HepG2 (cell line): Measurements from ENCODE around the gene HDDC3. TPM values are rescaled to one million over a fixed set of nuclear protein-coding genes. Genes with fewer than 3 reads are reported as not detected.

ENCODE experiments used
- KAT7 ChIP-seq: IDR thresholded peaks from 2 replicates; pipeline ENCODE4 v1.6.1; 2018; ENCODE audit warnings: borderline replicate concordance, missing compliant biosample characterization
- KDM3A ChIP-seq: IDR thresholded peaks from 2 replicates; pipeline ENCODE4 v1.6.1; 2018; ENCODE audit warnings: low read depth, missing compliant biosample characterization
- KLF15 ChIP-seq: sonication (generic); formaldehyde crosslinking; IDR thresholded peaks from 2 replicates; pipeline ENCODE4 v1.8.1; 2023; ENCODE audit warnings: borderline replicate concordance, mild to moderate bottlenecking, inconsistent platforms, missing genetic modification reagents, mixed read lengths
- NFYC ChIP-seq: IDR thresholded peaks from 2 replicates; pipeline ENCODE4 v1.6.1; 2016; ENCODE audit warnings: missing genetic modification reagents, missing compliant biosample characterization
- SCMH1 ChIP-seq: sonication (generic); formaldehyde crosslinking; IDR thresholded peaks from 2 replicates; pipeline ENCODE4 v1.9.0; 2021; ENCODE audit warnings: missing genetic modification reagents, mild to moderate bottlenecking, borderline replicate concordance
- SNRNP70 ChIP-seq: fragments of 200-400 bp; formaldehyde crosslinking; IDR thresholded peaks from 2 replicates; pipeline ENCODE4 v1.6.1; 2017; ENCODE audit warnings: mild to moderate bottlenecking, low read depth, low read length, moderate library complexity
- SRF ChIP-seq: IDR thresholded peaks from 2 replicates; pipeline ENCODE4 v1.6.1; 2011; ENCODE audit warnings: mild to moderate bottlenecking, low read depth, low read length, moderate library complexity
- TEAD2 ChIP-seq: sonication (generic); formaldehyde crosslinking; IDR thresholded peaks from 2 replicates; pipeline ENCODE4 v1.9.0; 2021; ENCODE audit warnings: missing genetic modification reagents
- ZNF432 ChIP-seq: sonication (generic); formaldehyde crosslinking; IDR thresholded peaks from 2 replicates; pipeline ENCODE4 v1.5.0; 2020; ENCODE audit warnings: missing genetic modification reagents, mild to moderate bottlenecking, borderline replicate concordance
- ZNF557 ChIP-seq: sonication (generic); formaldehyde crosslinking; IDR thresholded peaks from 2 replicates; pipeline ENCODE4 v1.4.0; 2020; ENCODE audit warnings: missing genetic modification reagents
- ZNF589 ChIP-seq: sonication (generic); formaldehyde crosslinking; conservative IDR thresholded peaks from 2 replicates; pipeline ENCODE4 v1.8.0; 2022; ENCODE audit warnings: mild to moderate bottlenecking, moderate library complexity, missing genetic modification reagents
- ZNF720 ChIP-seq: sonication (generic); formaldehyde crosslinking; IDR thresholded peaks from 2 replicates; pipeline ENCODE4 v1.4.0; 2020; ENCODE audit warnings: missing genetic modification reagents
- ZNF780A ChIP-seq: sonication (generic); formaldehyde crosslinking; IDR thresholded peaks from 2 replicates; pipeline ENCODE4 v1.8.0; 2022; ENCODE audit warnings: mild to moderate bottlenecking, missing genetic modification reagents, moderate library complexity
- ZNF839 ChIP-seq: sonication (generic); formaldehyde crosslinking; IDR thresholded peaks from 2 replicates; pipeline ENCODE4 v1.4.0; 2020; ENCODE audit warnings: missing genetic modification reagents, mild to moderate bottlenecking, borderline replicate concordance
- polyA plus RNA-seq, 8 experiments: library from polyadenylated mRNA; depleted of rRNA in 3 of 8; stranded (reverse) in 7 of 8; unstranded in 1 of 8; fragments of >200 nt; fragmentation: Illumina TruSeq in 4 of 8; extraction: Trizol in 4 of 8; gene quantifications; 2 replicates each; pipeline versions ENCODE4 v1.2.1 to v1.2.3, GENCODE V29; 2011 to 2016; ENCODE audit warnings: low read depth in 4 of 8, missing spikeins in 1 of 8, mixed read lengths in 1 of 8; ENCODE audit not compliant: insufficient read depth in 1 of 8
- total RNA-seq, 5 experiments: library from RNA; depleted of rRNA; stranded (reverse); fragments of >200 nt; fragmentation: Illumina TruSeq; extraction: Trizol; gene quantifications; 2 replicates each; pipeline ENCODE4 v1.2.3, GENCODE V29; 2016; ENCODE audit warnings: low read depth in 1 of 5
- TF ChIP-seq, protein P1 (sequence below): sonication (generic); formaldehyde crosslinking; IDR thresholded peaks from 2 replicates; pipeline ENCODE4 v1.4.0; 2020; ENCODE audit warnings: missing genetic modification reagents
- TF ChIP-seq, protein P2 (sequence below): sonication (generic); formaldehyde crosslinking; IDR thresholded peaks from 2 replicates; pipeline ENCODE4 v1.5.0; 2020; ENCODE audit warnings: mild to moderate bottlenecking, missing genetic modification reagents, borderline replicate concordance
- TF ChIP-seq, protein P3 (sequence below): sonication (generic); formaldehyde crosslinking; IDR thresholded peaks from 2 replicates; pipeline ENCODE4 v1.4.0; 2020; ENCODE audit warnings: missing genetic modification reagents

HDDC3 gene
- total and polyA plus RNA-seq, 2 of the 13 experiments (the other 11 are each of a cell fraction or from before 2014, with no cell fraction given): 18.7 to 28.3 TPM

DNA sequence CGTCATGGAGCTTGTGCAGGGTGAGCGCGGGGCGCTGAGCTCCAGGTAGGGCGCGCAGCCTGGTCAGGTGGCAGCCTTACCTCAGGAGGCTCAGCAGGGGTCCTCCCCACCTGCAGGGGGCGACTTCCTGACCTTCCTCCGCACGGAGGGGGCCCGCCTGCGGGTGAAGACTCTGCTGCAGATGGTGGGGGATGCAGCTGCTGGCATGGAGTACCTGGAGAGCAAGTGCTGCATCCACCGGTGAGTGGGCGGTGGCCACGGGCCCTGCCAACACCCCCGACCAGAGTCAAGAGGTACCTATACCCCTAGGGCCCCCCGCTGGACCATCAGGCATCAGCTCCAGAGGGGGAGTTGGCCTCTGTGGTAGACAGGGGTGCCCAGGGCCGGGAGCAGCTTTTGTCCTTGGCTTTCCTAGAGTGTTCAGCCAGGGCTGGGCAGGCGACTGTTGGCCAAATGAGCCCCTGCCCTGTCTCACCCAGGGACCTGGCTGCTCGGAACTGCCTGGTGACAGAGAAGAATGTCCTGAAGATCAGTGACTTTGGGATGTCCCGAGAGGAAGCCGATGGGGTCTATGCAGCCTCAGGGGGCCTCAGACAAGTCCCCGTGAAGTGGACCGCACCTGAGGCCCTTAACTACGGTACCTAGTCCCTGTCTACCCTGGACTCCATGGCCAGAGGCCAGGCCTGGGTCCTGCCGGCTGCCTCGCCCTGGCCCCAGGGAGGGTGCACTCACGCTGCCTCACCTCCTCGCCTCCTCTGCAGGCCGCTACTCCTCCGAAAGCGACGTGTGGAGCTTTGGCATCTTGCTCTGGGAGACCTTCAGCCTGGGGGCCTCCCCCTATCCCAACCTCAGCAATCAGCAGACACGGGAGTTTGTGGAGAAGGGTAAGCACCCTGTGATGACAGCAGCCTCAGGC lies 38.9 kb downstream of the HDDC3 start (continued):
- TF ChIP-seq KLF15 (CRISPR knock-in tag): no peak
- no peak for TF ChIP-seq ZNF720 (CRISPR knock-in tag)
- no peak for TF ChIP-seq SRF
- TF ChIP-seq KAT7 (CRISPR knock-in tag): 0 out of 2 replicates have a peak, but pooled peaks have one; percentile 45
- TF ChIP-seq, protein P1, sequence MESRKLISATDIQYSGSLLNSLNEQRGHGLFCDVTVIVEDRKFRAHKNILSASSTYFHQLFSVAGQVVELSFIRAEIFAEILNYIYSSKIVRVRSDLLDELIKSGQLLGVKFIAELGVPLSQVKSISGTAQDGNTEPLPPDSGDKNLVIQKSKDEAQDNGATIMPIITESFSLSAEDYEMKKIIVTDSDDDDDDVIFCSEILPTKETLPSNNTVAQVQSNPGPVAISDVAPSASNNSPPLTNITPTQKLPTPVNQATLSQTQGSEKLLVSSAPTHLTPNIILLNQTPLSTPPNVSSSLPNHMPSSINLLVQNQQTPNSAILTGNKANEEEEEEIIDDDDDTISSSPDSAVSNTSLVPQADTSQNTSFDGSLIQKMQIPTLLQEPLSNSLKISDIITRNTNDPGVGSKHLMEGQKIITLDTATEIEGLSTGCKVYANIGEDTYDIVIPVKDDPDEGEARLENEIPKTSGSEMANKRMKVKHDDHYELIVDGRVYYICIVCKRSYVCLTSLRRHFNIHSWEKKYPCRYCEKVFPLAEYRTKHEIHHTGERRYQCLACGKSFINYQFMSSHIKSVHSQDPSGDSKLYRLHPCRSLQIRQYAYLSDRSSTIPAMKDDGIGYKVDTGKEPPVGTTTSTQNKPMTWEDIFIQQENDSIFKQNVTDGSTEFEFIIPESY: peak; percentile 78
- TF ChIP-seq ZNF557 (CRISPR knock-in tag): no peak
- TF ChIP-seq, protein P2, sequence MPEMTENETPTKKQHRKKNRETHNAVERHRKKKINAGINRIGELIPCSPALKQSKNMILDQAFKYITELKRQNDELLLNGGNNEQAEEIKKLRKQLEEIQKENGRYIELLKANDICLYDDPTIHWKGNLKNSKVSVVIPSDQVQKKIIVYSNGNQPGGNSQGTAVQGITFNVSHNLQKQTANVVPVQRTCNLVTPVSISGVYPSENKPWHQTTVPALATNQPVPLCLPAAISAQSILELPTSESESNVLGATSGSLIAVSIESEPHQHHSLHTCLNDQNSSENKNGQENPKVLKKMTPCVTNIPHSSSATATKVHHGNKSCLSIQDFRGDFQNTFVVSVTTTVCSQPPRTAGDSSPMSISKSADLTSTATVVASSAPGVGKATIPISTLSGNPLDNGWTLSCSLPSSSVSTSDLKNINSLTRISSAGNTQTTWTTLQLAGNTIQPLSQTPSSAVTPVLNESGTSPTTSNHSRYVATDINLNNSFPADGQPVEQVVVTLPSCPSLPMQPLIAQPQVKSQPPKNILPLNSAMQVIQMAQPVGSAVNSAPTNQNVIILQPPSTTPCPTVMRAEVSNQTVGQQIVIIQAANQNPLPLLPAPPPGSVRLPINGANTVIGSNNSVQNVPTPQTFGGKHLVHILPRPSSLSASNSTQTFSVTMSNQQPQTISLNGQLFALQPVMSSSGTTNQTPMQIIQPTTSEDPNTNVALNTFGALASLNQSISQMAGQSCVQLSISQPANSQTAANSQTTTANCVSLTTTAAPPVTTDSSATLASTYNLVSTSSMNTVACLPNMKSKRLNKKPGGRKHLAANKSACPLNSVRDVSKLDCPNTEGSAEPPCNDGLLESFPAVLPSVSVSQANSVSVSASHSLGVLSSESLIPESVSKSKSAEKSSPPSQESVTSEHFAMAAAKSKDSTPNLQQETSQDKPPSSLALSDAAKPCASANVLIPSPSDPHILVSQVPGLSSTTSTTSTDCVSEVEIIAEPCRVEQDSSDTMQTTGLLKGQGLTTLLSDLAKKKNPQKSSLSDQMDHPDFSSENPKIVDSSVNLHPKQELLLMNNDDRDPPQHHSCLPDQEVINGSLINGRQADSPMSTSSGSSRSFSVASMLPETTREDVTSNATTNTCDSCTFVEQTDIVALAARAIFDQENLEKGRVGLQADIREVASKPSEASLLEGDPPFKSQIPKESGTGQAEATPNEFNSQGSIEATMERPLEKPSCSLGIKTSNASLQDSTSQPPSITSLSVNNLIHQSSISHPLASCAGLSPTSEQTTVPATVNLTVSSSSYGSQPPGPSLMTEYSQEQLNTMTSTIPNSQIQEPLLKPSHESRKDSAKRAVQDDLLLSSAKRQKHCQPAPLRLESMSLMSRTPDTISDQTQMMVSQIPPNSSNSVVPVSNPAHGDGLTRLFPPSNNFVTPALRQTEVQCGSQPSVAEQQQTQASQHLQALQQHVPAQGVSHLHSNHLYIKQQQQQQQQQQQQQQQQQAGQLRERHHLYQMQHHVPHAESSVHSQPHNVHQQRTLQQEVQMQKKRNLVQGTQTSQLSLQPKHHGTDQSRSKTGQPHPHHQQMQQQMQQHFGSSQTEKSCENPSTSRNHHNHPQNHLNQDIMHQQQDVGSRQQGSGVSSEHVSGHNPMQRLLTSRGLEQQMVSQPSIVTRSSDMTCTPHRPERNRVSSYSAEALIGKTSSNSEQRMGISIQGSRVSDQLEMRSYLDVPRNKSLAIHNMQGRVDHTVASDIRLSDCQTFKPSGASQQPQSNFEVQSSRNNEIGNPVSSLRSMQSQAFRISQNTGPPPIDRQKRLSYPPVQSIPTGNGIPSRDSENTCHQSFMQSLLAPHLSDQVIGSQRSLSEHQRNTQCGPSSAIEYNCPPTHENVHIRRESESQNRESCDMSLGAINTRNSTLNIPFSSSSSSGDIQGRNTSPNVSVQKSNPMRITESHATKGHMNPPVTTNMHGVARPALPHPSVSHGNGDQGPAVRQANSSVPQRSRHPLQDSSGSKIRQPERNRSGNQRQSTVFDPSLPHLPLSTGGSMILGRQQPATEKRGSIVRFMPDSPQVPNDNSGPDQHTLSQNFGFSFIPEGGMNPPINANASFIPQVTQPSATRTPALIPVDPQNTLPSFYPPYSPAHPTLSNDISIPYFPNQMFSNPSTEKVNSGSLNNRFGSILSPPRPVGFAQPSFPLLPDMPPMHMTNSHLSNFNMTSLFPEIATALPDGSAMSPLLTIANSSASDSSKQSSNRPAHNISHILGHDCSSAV (CRISPR knock-in tag): no peak
- TF ChIP-seq, protein P3, sequence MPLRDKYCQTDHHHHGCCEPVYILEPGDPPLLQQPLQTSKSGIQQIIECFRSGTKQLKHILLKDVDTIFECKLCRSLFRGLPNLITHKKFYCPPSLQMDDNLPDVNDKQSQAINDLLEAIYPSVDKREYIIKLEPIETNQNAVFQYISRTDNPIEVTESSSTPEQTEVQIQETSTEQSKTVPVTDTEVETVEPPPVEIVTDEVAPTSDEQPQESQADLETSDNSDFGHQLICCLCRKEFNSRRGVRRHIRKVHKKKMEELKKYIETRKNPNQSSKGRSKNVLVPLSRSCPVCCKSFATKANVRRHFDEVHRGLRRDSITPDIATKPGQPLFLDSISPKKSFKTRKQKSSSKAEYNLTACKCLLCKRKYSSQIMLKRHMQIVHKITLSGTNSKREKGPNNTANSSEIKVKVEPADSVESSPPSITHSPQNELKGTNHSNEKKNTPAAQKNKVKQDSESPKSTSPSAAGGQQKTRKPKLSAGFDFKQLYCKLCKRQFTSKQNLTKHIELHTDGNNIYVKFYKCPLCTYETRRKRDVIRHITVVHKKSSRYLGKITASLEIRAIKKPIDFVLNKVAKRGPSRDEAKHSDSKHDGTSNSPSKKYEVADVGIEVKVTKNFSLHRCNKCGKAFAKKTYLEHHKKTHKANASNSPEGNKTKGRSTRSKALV (CRISPR knock-in tag): no peak
- no peak for TF ChIP-seq TEAD2 (CRISPR knock-in tag)
- no peak for TF ChIP-seq ZNF432 (CRISPR knock-in tag)
- TF ChIP-seq ZNF839 (CRISPR knock-in tag): no peak
- TF ChIP-seq NFYC (CRISPR knock-in tag): no peak
- TF ChIP-seq SNRNP70: no peak
- no peak for TF ChIP-seq ZNF780A (CRISPR knock-in tag)
- TF ChIP-seq ZNF589: no peak
- no peak for TF ChIP-seq SCMH1
- TF ChIP-seq KDM3A: 0 out of 2 replicates have a peak, but pooled peaks have one; percentile 42
